Fibroblast of the conjunctiva (primary cell): ENCODE results near the gene SMIM14.
"Not testable (repeated sequence)": the region's sequence is repeated elsewhere in the genome, so short reads cannot be mapped to it uniquely, and the experiment has no call there.

Source experiments
- DNase-seq: peaks from one replicate; pipeline ENCODE4 v3.0.0-alpha.2; 2010; ENCODE audit warnings: low read depth

The SMIM14 gene

DNA sequence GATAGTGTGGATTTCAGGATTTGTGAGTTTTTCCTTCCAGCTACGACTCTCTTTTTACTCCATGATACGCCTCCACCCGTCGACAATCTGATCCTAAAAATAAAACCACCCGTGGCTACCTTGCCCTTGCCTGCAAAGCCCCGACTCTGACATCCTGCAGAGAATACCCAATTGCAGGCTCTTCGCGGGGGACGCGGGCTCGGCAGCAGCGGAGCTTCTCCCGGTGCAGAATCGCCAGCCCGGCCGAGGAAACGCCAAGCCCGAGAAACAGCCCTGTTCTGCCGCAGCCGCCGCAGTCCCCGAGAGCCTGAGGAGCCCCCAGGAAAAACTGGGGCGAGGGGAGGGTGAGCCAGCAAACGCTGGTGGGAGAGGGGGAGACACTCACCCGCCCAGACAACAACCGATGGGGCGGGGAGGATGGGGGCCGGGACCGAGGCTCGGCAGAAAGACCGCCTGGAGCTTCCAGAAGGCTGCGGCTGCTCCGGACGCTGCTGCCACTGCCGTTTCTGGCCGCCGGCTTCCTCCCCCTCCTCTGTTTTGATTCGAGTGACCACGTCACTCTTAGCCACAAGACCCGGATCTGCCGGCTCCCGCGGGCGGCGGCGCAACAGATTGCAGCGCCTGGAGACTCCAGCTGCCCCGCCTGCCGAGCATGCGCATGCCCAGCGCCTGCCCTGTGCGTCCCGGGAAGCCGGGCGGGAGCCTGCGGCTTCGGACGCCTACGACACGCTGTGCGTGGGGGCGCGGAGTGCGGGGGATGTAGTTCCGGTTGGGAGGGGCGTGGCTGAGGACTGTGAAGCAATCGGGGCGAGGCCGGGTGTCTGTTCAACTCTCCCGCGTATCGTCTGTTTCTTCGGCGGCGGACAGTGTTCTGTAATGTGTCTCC lies at the start of gene SMIM14:
Gene SMIM14, minus strand, starts transcription at position 512 of the 886 bp plus-strand sequence. CDS start 33,720 bp downstream, outside the sequence.
- DNase-seq: peak; percentile 98

GRCh38 chr4:39687014-39687413 lies 48.3 kb upstream of the SMIM14 start:
- DNase-seq: no peak

DNA sequence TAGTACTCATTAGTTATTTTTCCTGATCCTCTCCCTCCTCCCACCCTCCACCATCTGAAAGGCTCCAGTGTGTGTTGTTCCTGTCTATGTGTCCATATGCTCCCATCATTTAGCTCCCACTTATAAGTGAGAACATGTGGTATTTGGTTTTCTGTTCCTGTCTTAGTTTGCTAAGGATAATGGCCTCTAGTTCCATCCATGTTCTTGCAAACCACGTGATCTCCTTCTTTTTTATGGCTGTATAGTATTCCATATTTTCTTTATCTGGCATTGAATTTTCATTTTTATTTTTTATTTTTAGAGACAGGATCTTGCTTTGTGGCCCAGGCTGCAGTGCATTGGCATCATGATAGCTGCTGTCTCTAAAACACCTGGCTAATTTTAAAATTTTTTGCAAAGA lies 47.3 kb upstream of the SMIM14 start:
- DNase-seq: no peak

- no peak for DNase-seq
These were observed 43.5 kb upstream of the SMIM14 start for GRCh38 chr4:39682138-39682537.

- not testable (repeated sequence) for DNase-seq
These were observed 42.3 kb upstream of the SMIM14 start for GRCh38 chr4:39681003-39681402.

GRCh38 chr4:39675681-39676080 lies 37.0 kb upstream of the SMIM14 start:
- DNase-seq: not testable (repeated sequence)

- not testable (repeated sequence) for DNase-seq
These were observed 31.6 kb upstream of the SMIM14 start for GRCh38 chr4:39670296-39670695.

DNA sequence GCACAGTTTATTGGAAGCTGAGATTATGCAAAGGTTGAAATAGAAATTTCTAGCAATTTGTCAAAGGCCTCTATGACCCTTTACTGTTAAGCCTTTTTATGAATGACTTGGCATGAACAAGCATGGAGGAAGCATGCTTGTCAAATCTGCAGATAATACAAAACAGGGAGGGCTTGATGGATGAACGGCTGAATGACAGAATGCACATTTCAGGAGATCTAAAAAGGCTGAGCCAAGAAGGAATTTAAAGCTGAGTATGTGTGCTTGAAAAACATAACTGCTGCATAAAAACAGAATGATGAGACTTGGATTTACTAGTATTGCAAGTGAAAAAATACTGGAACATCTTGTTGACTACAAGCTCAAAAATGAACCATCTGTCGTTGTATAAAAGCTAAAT lies 30.2 kb upstream of the SMIM14 start:
- DNase-seq: no peak

DNA sequence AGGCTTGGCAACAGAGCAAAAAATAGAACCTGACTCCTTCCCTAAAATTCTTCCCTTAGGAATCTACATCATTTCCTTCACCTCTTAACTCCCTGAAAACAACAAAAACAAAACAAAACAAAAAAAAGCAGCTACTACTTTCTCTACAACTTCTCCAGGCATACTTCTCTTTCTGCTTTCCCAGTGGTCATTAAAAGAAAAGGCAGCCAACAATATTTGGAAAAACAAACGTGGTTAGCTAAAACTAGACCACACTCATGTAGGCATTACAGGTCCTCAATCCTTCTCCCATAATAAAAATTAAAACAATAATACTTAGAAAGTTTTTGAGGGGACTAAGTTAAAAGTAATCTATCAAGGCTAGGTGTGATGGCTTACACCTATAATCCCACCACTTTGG lies 29.0 kb upstream of the SMIM14 start:
- DNase-seq: no peak

DNA sequence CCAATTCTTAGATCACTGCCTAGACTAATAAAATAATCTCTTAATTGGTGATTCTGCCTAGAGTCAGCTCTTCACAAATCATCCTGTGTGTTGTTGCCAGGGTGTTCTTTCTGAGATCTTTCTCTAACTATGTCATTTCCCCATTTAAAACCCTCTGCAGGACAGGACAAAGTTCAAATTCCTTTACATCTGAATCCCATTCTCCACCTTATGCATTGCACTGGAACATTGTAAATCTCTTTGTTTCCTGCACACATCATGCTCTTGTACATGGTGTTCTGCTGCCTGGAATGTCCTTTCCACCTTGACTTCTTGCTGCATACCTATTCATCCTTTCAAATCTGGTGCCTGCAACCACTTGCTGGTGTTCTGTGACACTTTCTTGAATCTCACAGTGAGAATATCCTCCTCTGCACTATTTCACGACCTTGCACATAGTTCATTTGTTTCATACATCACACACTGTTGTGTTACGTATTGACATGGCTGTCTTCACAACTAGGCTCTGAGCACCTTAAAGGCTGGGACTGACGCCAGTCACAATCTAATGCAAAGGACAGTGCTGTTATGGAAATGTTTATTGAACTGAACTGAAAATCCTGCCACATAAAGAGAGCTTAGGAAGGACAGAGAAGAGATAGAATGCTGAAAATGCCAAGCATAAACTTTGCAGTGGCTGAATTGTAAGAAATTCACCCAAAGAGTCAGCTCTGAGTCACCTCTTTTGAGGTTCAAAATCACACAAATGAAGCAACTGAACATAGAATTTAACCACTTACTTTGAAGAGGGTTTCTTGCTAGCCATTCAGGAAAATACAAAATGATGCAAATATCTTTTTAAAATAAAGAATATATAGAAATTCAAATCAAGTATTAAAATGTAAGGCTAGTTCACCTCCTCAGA lies 26.4 kb upstream of the SMIM14 start:
- DNase-seq: no peak

DNA sequence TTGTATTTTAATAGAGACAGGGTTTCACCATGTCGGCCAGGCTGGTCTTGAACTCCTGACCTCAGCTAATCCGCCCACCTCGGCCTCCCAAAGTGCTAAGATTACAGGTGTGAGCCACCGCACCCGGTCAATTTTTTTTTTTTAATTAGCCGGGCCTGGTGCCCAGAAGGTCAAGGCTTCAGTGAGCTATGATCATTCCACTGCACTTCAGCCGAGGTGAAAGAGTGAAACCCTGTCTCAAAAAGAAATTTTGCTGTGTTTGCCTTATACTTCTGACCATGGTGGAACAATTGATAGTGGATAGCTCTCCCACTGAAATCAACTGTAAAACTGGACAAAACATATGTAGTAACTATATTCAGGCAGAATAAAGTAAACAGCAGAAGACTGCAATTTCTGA lies 24.0 kb upstream of the SMIM14 start:
- DNase-seq: no peak

GRCh38 chr4:39660757-39661156 lies 22.1 kb upstream of the SMIM14 start:
- DNase-seq: no peak

GRCh38 chr4:39660045-39660444 lies 21.4 kb upstream of the SMIM14 start:
- no peak for DNase-seq

DNA sequence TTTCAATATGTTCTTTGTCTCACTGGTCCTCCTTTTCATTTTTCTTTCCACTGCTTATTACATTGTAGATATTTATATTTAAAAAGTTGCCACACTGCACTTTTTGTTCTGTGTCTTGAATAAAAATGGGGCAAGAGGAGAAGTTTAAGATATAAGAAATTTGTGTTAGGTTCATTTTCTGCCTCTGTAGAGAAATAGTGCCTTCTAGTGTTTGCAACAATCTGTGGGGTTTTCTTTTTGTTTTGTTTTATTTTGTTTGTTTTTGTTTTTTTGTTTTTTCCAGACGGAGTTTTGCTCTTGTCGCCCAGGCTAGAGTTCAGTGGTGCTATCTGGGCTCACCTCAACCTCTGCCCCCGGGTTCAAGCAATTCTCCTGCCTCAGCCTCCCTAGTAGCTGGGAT lies 20.1 kb upstream of the SMIM14 start:
- DNase-seq: no peak

DNA sequence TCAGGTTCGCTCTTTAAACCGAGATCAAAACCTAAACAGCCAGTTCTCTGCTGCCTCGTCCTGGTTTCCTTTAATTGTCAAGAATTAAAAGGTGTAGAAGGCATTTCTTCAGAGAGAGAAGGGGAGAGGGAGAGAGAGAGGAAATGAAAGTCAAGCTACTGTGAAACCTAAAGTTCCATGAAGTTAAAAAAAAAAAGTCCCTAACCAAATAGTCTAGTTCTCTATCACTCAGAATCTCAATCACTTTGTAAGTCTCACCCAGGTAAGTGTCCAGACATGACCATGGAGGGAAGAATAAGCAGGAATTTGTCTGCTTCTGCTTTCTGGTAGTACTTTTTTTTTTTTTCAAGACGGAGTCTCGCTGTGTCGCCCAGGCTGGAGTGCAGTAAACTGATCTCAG lies 18.8 kb upstream of the SMIM14 start:
- DNase-seq: no peak

DNA sequence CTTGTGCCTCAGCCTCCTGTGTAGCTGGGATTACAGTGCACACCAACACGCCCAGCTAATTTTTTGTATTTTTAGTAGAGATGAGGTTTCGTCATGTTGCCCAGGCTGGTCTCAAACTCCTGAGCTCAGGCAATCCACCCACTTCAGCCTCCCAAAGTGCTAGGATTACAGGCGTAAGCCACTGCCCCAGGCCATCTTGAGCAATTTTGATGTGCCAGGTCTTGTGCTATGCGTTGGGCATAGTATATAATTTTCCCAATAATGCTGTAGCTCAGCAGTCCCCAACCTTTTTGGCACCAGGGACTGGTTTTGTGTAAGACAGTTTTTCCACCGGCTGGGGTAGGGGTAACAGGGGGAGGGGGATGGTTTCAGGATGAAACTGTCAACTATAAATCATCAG lies 18.0 kb upstream of the SMIM14 start:
- DNase-seq: not testable (repeated sequence)

DNA sequence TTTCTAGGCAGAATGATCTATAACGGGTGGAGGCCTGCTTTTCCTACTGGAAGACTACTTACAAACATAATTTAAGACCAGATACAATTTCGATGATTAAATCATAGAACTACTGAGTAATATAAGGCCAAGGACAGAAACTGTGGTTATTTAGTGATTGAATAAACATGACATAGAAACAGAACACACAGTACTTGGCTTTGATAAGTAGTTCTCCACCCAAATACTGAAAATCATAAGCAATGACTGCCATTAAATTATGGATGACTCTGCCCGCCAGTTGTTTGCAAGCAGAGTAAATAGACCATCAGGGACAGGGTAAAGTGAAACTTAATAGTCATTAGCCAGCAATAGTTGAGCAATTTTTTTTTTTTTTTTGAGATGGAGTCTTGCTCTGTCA lies 17.2 kb upstream of the SMIM14 start:
- peak; percentile 34 for DNase-seq

DNA sequence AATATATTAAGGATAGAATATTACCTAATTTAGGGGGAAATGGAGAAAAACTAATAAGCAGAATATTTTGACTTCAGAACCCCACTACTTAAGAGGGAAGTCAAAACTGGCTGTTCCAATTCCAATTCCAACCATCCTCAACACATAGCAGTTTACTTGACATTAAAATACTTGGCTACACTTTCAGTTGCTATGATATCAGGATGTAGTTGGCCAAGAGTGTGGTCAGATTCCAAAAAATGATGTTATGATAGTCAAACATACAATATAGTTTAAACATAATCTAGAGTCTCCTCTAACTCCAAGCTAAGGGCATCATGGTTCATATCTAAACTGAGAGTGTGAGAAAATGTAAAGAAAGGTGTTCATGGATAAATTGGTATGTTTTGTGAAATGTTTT lies 16.5 kb upstream of the SMIM14 start:
- DNase-seq: no peak

- not testable (repeated sequence) for DNase-seq
These were observed 12.9 kb upstream of the SMIM14 start for GRCh38 chr4:39651586-39651985.

- no peak for DNase-seq
These were observed 11.1 kb upstream of the SMIM14 start for GRCh38 chr4:39649639-39650265.

DNA sequence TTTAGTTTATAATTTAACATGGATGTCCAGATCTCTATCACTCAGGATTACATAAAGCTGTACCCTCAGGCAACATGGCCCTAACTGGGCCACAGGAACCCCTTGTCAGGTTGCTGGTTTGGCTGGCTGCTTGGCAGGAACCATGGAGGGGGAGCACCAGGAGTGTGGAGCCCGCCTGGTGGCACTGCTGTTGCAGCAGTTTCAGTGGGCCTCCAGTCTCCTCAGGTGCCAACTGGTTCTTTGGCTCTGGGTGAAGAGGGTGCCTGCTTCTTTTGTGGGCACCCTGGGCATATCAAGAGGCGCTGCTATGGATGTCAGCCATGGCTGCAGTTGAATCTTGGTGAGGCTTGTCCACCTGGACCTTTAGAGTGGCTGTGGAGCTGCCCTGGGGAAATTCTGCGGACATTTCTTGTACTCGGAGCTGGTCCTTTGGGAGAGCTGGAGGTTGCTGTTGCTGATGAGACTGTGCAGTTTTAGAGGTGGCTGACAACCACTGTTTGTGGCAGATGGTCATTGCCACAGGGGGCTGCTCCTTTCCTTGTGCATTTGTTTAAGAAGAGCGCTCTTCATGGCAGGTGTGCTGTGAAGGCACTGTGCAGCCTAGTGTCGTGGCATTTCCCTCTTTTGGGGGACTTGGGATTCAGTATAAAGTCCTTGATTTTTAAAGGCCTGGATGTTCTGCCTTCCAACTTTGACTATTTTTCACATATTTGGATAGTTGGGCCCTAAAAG lies 10.3 kb upstream of the SMIM14 start:
- no peak for DNase-seq

DNA sequence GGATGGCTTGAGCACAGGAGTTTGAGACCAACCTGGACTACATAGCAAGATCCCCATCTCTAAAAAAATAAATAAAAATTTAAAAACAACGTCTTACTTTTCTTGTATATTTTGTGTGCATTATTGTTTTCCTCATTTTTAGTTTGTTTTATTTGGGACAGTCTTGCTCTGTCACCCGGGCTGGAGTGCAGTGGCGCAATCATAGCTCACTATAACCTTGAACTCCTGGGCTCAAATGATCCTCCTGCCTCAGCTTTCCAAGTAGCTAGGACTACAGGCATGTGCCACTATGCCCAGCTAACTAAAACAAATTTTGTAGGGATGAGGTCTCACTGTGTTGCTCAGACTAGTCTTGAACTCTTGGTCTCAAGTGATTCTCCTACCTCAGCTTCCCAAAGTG lies 9.5 kb upstream of the SMIM14 start:
- DNase-seq: no peak
